Activated T-cell treated with anti-CD3 and anti-CD28 coated beads, Interleukin-2, amount 50 U/mL, for 1 hour (primary cell): Measurements from ENCODE around the gene COL18A1.

Experiments used
- DNase-seq: peaks from one replicate; pipeline ENCODE4 v3.0.0-alpha.2; 2020

Gene COL18A1

GRCh38 chr21:45457161-45457831 is 52.3 kb downstream of the COL18A1 start:
- DNase-seq: no peak

- no peak for DNase-seq
Measured at GRCh38 chr21:45457832-45458172, 52.8 kb downstream of the COL18A1 start.

GRCh38 chr21:45458281-45459170 is 53.6 kb downstream of the COL18A1 start:
- DNase-seq: no peak

GRCh38 chr21:45459171-45460010 is 54.4 kb downstream of the COL18A1 start:
- DNase-seq: no peak

- DNase-seq: no peak
Measured at GRCh38 chr21:45460011-45460565, 55.1 kb downstream of the COL18A1 start.

GRCh38 chr21:45460611-45461368 is 55.8 kb downstream of the COL18A1 start:
- DNase-seq: no peak

- no peak for DNase-seq
Measured at GRCh38 chr21:45461369-45461750, 56.4 kb downstream of the COL18A1 start.

- DNase-seq: no peak
Measured at GRCh38 chr21:45461806-45462341, 56.9 kb downstream of the COL18A1 start.

GRCh38 chr21:45463871-45464270 is 58.9 kb downstream of the COL18A1 start:
- DNase-seq: no peak

- DNase-seq: no peak
Measured at GRCh38 chr21:45464309-45464708, 59.3 kb downstream of the COL18A1 start.

- no peak for DNase-seq
Measured at GRCh38 chr21:45465105-45465504, 60.1 kb downstream of the COL18A1 start.

GRCh38 chr21:45465611-45466329 is 60.8 kb downstream of the COL18A1 start:
- no peak for DNase-seq

- DNase-seq: no peak
Measured at GRCh38 chr21:45466330-45467220, 61.6 kb downstream of the COL18A1 start.

GRCh38 chr21:45467221-45467779 is 62.3 kb downstream of the COL18A1 start:
- no peak for DNase-seq

- DNase-seq: no peak
Measured at GRCh38 chr21:45468051-45468970, 63.3 kb downstream of the COL18A1 start.

GRCh38 chr21:45468971-45469272 is 64.0 kb downstream of the COL18A1 start:
- no peak for DNase-seq

GRCh38 chr21:45469273-45470086 is 64.5 kb downstream of the COL18A1 start:
- no peak for DNase-seq

GRCh38 chr21:45470087-45470515 is 65.1 kb downstream of the COL18A1 start:
- DNase-seq: no peak
